Right ventricle myocardium inferior (tissue), 1 donor: ENCODE data around the gene S100A4. TPM values are rescaled to one million over a fixed set of nuclear protein-coding genes. Genes with fewer than 3 reads are reported as not detected.

Experiments
- ATAC-seq: fragments of 200-7000 bp; cut with Tn5 transposase; one replicate; pipeline ENCODE4 v1.9.1; 2020; ENCODE audit warnings: mild to moderate bottlenecking, moderate library complexity
- DNase-seq: peaks from one replicate; pipeline ENCODE4 v3.0.0; 2021; ENCODE audit errors: missing footprints
- intact Hi-C: fragments of 100-400 bp; cut with DNase I; formaldehyde crosslinking; loops from one replicate; pipeline ENCODE4 v1.11.0; 2022
- total RNA-seq: library from RNA; stranded (reverse); fragmentation: NEBNext Ultra II Directional; extraction: Animal tissue kit (Norgen Biotek cat#: 25700); gene quantifications from one replicate; pipeline ENCODE4 v1.2.1, GENCODE V29; 2021
- donor health status: DM: no; HTN: yes; CAD: no; lungs with severe emphysema.

Gene S100A4
- total RNA-seq, 1 donor from 2014 or later, result 164 TPM

DNA sequence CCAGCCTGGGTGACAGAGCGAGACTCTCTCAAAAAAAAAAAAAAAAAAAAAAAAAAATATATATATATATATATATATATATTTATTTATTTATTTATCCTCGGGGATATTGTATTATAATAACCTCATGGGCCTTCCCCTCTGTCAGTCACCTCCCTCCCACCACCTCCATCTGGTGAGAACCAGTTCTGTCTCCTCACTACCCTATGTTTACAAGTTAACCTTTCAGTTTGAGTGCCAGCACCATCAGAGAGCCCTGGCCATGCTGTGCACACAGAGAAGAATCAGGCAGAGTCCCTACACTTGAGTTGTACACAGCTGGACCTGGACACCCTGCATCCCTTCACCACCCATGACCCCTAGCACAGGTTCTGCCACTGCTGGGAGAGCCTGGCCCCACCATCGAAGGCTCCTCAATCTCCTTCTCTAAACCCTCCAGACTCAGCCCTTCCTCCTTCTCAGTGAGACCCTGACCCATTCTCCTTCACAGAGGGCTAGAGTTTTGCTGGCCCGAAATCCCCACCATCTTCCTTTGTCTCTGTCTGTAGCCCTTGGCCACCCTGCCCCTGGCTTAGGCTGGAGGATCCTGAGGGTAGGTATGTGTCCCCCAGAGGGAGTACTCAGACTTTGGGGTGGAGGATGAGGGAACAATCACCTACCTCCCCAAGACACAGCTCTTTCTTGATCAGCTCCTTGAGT is 6.1 kb downstream of the S100A4 start:
- intact Hi-C loops, result no loop called here
- no peak for DNase-seq
- no peak for ATAC-seq

DNA sequence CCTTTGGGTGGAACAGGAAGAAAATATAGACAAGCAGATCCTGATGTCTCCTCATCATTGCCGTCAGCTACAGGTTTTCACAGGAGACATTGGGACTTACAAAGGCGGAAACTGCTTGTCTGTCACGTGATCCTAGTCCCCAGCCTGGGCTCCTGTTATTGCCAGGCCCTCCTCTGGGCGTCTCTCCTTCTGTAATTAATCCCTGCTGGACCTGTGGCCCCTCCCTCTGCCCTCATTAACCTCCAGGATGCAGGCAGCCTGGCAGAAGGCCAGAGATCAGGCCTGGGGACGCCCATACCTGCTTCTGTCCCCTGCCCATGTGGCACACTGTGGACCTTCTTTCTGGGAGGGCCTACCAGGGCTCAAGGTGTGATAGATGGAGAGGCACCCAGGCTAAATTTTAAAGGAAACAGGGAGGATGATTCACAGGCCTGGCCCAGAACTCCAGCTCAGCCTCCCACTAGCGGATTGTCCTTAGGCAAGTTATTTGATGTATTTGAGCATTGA is 7.2 kb downstream of the S100A4 start:
- DNase-seq, result no peak

DNA sequence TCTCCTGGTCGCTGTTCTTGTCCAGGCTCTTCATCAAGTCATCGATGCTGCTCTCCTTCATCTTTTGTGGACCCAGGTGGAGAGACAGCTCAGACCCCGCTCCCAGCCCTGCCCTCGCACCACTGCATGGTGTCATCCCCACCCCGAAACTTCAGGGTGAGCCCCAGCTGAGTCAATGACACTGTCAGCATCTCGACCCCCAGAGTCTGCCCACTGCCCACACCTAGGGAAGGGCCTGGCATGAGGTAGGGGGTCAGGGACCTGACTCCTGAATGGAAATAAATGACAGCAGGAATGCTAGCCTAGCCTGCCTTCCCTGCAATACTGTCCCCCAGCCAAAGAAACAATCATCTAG is 8.3 kb downstream of the S100A4 start:
- intact Hi-C loops, result no loop called here
- ATAC-seq (no peak), DNase-seq (no peak)

More for the DNA sequence above, 7.2 kb downstream of the S100A4 start:
- no peak for ATAC-seq
- intact Hi-C loops, result no loop called here

DNA sequence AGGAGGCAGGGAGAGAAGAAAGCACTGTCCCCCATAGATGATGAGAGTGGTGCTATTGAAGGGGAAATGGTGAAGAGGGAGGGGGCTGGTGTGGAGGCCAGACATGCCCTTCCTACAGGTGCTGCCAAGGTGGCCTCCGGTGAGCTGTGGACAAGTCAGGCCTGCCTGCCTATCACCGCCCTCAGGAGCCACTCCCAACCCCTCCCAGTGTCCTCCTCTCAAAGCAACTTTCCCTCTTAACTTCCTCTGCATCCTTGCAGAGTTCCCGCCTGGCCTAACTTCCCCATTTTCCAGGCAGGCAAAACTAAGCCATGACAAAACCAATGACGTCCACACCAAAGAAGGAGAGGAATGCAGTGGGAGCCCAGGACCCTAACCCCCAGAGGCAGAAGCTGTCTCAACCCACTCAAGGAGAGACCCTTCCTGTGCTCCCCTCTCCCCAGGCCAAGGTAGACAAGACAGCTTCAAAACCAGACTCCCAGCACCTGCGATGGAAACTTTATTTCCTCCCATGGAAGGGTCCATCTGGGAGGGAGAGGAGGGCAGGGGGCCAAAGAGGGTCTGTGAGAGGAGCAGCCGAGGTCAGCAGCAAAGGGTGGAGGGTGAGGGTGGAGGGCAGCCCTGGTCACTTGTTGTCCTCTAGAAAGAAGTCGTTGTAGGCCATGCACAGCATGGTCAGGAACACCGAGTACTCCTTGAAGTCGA is 8.8 kb downstream of the S100A4 start:
- ATAC-seq, result no peak
- intact Hi-C loops, result no loop called here
- no peak for DNase-seq

DNA sequence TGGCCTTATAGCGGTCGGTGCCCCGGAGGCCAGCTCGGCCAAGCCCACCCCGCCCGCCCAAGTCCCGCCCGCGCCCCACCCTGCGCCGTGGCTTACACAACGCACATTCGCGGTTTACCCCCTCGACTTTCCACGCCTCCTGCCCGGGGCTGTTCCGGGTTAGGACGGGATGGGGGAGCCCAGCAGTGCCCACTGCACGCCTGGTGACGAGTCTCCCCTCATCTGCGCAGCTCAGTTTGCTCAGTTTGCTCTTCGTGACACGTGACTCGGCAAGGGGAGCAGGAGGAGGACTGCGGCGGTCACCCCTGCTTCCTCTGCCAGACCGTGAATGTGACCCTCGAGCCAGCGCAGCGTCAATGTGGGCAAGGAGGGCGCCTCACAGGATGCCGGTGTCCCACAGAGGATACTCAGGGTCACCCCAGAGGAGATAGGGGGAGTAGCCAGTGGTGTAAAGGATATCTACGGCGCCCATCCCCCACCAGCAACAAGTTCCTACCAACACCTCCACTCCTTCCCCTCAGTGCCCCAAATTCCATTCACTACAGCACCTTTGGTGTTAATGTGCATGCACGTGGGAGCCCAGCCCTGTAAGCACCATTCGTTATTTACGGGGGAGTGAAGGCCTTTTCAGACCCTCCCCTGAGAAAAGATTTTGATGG is 9.5 kb downstream of the S100A4 start:
- ATAC-seq (peak; percentile 83), DNase-seq (peak; percentile 94)
- intact Hi-C loops, result no loop called here

DNA sequence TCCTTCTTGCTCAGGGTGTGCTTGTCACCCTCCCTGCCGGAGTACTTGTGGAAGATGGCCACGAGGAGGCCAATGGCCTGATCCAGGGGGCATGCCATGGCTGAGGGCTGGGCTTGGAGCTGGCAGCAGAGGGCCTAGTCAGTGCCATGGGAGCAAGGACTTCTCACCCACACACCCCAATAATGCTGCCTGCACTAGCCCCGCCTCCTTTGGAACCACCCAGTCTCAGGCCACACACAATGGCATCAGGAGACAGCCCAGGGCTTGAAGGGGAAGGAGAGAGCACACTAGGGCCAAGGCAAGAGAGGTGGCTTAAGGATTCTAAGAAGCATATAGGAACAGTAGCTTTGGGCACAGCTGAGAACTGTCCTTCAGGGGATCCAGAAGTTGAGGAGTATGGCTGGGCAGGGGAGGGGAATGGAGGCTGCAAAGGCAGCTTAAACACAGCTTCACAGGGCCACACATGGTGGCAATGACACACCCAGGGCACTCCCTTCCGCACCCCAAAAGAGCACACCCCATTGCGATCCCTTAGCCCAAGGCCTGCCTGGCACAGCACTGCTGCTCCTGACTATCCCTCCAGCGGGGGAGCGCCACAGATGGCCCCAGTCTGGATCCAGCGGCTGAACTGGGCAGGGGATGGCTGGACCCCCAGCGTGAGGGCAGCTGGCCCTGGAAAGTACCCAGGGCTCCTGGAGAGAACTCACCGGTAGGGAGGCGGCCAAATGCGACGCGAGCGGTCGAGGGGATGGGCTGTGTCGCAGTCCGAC is 10.2 kb downstream of the S100A4 start, which contains the start of gene S100A6:
S100A6 (minus strand) TSS at position 750 of the 770 bp plus-strand sequence; CDS start at position 98, 652 bp downstream.
- ATAC-seq, result peak; percentile 59
- intact Hi-C loops, result no loop called here
- DNase-seq, result peak; percentile 79

DNA sequence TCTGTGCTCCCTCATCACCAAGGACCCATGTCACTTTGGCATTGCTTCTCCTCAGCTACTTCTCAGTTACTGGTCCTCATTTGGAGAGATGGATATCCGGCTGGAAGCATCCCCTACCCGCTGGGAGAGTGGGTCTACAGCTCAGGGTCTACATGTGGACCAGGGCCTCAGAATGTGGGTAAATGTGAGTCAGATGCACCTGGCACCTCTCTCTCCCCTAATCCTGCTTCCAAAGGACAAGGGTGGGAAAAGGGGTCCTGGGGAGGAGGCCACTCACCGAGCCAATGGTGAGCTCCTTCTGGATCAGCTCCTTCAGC is 10.7 kb downstream of the S100A4 start:
- no peak for ATAC-seq
- DNase-seq, result no peak
- intact Hi-C loops, result loop anchor here (1.0 kb wide), 1 partner anchor 12 kb away; no protein-coding TSS in a partner anchor

DNA sequence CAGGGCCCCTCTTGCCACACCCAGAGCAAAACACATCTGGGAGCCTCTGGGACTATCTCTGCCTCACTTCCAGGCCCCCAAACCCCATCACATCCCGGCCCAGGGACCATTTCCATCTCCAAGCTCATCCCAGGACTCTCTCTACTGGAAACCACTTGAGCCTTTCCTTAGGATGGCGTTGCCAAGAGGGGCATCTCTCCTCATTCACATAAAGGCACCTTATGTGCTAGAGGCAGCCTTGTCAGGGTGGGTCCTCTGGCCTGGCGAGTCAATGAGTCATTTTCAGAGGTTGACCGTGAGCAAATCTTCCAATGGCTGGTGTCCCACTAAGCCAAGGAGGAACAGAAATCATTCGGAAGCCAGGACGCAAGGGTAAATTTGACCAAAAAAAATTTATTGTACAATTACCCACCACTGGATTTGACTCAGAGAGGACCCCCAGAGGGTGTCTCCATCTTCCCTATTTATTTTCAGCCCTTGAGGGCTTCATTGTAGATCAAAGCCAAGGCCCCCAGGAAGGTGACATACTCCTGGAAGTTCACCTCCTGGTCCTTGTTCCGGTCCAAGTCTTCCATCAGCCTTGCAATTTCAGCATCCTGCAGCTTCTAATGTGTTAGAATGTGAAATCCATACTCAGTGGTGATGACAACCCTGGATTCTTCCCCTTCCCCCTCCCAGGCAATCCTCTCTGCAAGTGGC is 11.2 kb downstream of the S100A4 start:
- ATAC-seq, result no peak
- intact Hi-C loops, result loop anchor here (1.0 kb wide), 1 partner anchor 13 kb away; no protein-coding TSS in a partner anchor
- no peak for DNase-seq

DNA sequence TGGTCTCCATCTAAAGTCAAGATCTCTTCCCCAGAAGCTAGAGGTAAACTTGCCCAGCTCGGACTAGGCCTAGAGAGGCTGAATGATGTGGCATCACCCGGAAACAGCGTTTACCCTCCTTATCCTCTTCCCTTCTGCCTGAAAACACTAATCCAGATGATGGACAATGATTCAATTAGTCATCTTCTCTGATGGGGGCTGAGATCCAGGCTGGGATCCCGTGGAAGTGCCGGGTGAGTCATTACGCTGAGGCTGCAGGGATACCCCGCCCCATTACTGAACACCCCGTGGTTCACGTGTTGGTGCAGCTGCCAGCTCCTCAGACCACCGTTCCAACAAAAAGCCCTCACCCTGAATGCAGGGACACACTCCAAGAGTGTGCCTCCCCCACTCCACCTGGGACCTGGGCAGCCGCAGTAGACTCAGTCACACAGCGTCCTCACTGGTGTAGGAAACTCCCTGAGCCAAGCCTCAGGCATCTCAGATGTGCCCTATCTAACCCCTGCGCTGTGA is 11.9 kb downstream of the S100A4 start:
- intact Hi-C loops, result loop anchor here (1.0 to 2.0 kb wide), 3 partner anchors 14 to 35 kb away; no protein-coding TSS in a partner anchor
- ATAC-seq (peak; percentile 12), DNase-seq (no peak)

DNA sequence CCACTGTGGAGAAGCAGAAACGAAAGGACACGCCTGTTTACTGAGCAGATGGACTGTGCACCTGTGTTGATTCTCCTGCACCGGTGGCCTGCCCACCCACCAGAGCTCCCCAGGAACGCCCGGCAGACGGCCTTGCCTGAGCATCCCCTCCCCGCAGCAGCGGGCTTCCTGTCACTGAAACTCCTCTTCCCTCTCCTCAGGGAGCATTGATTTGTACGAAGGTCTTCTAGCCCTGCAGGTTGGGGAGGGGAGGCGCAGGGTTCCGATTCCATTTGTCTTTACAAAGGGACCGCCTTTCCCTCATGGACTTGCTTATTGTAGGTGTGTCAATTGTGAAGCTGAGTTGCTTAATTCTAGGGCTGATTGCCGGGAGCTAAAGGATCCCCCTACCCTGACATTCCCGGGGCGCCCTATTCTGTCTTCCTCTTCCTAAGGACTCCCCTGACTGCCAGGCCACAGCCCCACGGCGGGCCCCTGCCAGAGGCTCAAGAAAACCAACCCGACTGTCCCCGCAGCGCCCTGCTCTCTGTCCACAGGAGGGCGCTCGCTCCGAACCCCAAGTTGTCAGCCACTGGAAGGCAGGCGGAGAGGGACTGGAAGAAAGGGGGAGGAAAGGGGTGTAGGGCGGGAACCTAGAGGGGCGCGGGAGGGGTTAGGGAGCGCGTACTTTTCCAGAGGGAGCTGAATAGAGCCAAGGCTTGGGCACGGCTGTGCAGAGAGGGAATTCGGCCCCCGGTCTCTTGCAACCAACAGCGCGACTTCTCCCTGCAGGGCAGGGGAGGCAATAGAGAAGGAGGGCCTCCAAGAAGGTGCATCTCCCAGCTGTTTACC is 12.6 kb downstream of the S100A4 start:
- peak; percentile 92 for DNase-seq
- peak; percentile 62 for ATAC-seq
- intact Hi-C loops, result loop anchor here (1.0 to 2.0 kb wide), 2 partner anchors 22 to 35 kb away; no protein-coding TSS in a partner anchor

DNA sequence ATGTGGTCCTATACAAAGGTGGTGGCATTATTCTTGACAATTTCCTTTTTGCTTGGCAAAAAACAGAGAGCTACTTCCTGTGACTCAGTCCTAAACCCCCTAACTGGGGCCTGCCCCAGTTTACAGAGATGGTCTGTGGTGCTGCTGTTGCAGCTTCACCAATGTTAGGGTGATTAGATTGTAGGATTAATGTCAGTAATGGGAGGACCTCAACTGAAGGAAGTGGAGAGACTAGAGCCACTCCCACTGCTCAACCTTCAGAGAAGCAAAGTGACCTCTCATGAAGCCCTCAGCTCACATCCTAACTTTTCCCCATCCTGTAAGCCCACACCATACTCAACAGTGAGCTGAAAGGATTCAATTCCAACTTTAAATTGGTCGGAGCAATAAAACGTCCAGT is 13.4 kb downstream of the S100A4 start:
- intact Hi-C loops, result loop anchor here (2.0 kb wide), 1 partner anchor 21 kb away; no protein-coding TSS in a partner anchor
- ATAC-seq, result no peak
- no peak for DNase-seq

DNA sequence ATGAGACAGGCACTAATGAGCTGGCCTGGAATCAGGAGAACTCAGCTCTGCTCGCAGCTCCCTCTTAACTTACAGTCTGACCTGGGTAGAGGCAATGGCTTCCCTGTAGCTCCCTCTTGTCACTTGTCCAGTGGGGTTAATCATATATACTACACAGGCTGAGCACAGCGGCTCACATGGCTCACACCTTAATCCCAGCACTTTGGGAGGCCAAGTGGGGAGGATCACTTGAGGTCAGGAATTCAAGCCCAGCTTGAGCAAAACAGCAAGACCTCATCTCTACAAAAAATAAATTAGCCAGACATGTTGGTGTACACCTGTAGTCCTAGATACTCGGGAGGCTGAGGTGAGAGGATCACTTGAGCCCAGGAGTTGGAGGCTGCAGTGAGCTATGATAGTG is 14.0 kb downstream of the S100A4 start:
- no peak for DNase-seq
- intact Hi-C loops, result loop anchor here (2.0 kb wide), 1 partner anchor 21 kb away; no protein-coding TSS in a partner anchor
- no peak for ATAC-seq

DNA sequence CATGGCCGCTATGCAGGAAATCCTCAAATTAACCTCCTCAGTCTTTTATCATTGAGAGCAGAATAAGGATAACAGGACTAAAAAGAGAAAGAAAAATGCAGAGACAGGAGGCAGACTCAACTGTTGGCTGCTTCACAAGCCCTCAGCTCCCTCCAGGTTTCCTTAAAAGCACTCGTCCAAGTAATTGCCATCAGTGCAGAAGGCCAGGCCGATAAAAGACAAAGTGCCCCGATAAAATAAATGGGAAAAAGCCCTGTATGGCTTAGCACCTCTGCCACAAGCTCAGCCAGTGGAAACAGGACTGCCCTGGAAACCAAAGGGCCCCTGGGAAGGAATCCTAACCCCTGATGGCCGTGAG is 17.9 kb downstream of the S100A4 start:
- intact Hi-C loops, result no loop called here
- no peak for ATAC-seq
- no peak for DNase-seq

DNA sequence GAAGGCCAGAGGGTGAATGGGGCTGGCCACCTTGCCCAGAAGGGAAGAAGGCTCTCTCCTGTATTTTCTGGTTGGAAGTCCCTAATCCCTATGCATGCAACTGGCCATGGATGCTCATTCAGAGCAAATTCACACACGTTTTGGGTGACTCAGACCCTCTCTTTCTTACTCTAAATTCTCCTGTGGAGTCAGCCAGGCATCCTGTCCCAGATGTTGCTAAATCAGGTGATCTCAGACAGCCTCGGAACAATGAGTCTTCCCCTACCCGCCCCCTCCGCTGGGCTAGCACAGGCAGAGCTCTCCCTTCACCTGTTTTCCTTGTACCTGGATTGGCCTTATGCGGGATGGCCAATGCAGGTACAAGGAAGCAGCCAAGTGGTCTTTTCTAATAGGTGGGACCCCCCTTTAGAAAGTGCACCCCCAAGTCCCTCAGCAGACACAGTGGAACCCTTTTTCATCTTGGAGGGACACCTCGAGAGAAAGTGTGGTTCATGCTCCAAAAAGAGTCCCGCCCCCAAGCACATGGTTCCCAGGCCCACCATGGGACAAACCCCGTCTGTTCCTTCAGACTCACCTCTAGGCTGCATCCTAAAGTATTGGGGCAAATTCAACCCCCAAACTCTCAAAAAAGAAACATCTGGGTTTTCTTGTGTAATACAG is 18.5 kb downstream of the S100A4 start:
- intact Hi-C loops, result no loop called here
- no peak for DNase-seq
- no peak for ATAC-seq

DNA sequence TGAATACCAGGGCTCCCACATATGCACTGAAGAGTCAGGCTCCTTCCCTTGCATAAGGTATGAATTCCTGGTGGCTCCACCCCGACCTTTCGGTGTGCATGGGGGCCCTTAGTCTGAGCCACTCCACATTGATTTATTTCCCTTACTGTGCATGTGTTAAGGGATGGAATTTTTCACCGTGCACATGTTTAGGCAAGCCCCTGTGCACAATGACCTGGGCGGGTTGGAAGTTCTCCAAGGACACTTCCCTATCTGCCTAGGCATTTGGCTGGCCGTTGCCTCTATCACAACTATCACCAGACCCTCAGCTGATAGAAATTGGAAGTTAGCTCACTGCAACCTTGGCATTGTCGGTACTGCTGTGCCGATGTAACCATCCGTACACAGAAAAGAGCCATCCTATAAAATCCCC is 19.5 kb downstream of the S100A4 start:
- intact Hi-C loops, result no loop called here
- DNase-seq (no peak), ATAC-seq (peak; percentile 48)

DNA sequence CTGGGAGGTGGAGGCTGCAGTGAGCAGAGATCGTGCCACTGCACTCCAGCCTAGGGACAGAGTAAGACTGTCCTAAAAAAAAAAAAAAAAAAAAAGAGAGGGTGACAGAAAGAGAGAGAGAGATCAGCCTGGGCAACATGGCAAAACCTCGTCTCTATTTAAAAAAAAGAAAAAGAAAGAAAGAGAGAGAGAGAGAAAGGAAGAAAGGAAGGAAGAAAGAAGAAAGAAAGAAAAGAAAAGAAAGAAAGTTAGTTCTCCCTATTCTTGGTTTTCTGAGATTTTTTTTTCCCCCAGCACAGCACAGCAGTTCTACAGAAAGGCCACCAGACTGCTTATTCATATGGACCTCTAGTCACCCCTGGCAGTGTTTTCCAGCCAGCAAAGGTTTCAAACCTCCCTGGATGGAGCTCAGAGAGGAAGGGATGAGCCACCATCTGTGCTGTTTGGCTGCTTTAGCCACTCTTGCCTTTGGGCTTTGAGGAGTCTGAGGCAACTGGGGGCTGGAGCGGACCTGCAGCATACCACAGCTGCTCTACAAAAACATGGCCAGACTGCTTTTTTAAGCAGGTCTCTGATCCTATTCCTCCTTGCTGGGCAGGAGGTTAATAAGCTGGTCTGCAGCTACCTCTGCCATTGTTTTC is 20.4 kb downstream of the S100A4 start:
- ATAC-seq, result peak; percentile 64
- DNase-seq, result no peak

More for the DNA sequence above, 20.4 kb downstream of the S100A4 start:
- intact Hi-C loops, result no loop called here
